Upper lobe of left lung (tissue), 6 donors: ENCODE data around the gene ZFPL1. TPM values are rescaled to one million over a fixed set of nuclear protein-coding genes. Genes with fewer than 3 reads are reported as not detected.
"Not testable (repeated sequence)": the region's sequence is repeated elsewhere in the genome, so short reads cannot be mapped to it uniquely, and the experiment has no call there.

Source experiments
- ATAC-seq, 2 donors: fragments of 200-7000 bp; cut with Tn5 transposase; one replicate each; pipeline ENCODE4 v1.9.1; 2022; ENCODE audit warnings: mild to moderate bottlenecking in 2 of 2, moderate library complexity in 2 of 2; ENCODE audit not compliant: low FRiP score in 2 of 2
- DNase-seq, 2 donors: peaks; one replicate each; pipeline ENCODE4 v3.0.0-alpha.2; 2019 to 2020
- H3K27ac ChIP-seq, 4 donors: fragments of 200-600 bp; sonication (generic); one replicate each; pipeline ENCODE4 v1.5.1; 2016 to 2019
- H3K27me3 ChIP-seq, 4 donors: fragments of 200-600 bp; sonication (generic); one replicate each; pipeline ENCODE4 v1.5.1; 2017 to 2019
- H3K36me3 ChIP-seq, 4 donors: fragments of 200-600 bp; sonication (generic); one replicate each; pipeline ENCODE4 v1.5.1; 2016 to 2019
- H3K4me1 ChIP-seq, 4 donors: fragments of 200-600 bp; sonication (generic); one replicate each; pipeline ENCODE4 v1.5.1; 2018 to 2019
- H3K4me3 ChIP-seq, 4 donors: fragments of 200-600 bp; sonication (generic); one replicate each; pipeline ENCODE4 v1.5.1; 2017 to 2019; ENCODE audit warnings: mild to moderate bottlenecking in 2 of 4, moderate library complexity in 1 of 4
- H3K9me3 ChIP-seq, 4 donors: fragments of 200-600 bp; sonication (generic); one replicate each; pipeline ENCODE4 v1.5.1; 2018 to 2019
- EP300 ChIP-seq, 4 donors: sonication (generic); formaldehyde crosslinking; IDR thresholded peaks; one replicate each; pipeline ENCODE4 v1.5.1; 2017; ENCODE audit warnings: antibody characterized with exemption in 4 of 4, control low read depth in 2 of 4
- POLR2A ChIP-seq, 4 donors: fragments of 450-650 bp; IDR thresholded peaks; one replicate each; pipeline ENCODE4 v1.5.1; 2016 to 2017; ENCODE audit warnings: antibody characterized with exemption in 4 of 4, mild to moderate bottlenecking in 2 of 4
- POLR2AphosphoS5 ChIP-seq, 2 donors: sonication (generic); formaldehyde crosslinking; IDR thresholded peaks; one replicate each; pipeline ENCODE4 v1.5.1; 2017; ENCODE audit warnings: antibody characterized with exemption in 2 of 2
- WGBS, 2 donors: methylation state at CpG; one replicate each; pipeline ENCODE4 v1.1.5; 2017 to 2018; 5-methylcytosine and 5-hydroxymethylcytosine counted together
- total RNA-seq, 6 donors: library from RNA; depleted of rRNA in 4 of 6; stranded (reverse); fragments of >200 nt in 4 of 6; gene quantifications; one replicate each; pipeline versions ENCODE4 v1.1.0 to v1.2.1, GENCODE V29; 2016 to 2021
- TF ChIP-seq, protein P1 (sequence below), 6 experiments: fragments of 450-650 bp in 4 of 6; fragments of 200-600 bp in 2 of 6; sonication (generic) in 2 of 6; IDR thresholded peaks; one replicate each; pipeline ENCODE4 v1.5.1; 2016 to 2019; ENCODE audit warnings: antibody characterized with exemption in 6 of 6
- donor health status: DM: no; HTN: no; CAD: no; lungs with moderate emphysema.
- donor health status: DM: no; HTN: yes; CAD: no; lungs with severe emphysema.

ZFPL1 gene
- total RNA-seq, 6 donors from 2014 or later, result 21.4 to 39.8 (median 34.6) TPM

DNA sequence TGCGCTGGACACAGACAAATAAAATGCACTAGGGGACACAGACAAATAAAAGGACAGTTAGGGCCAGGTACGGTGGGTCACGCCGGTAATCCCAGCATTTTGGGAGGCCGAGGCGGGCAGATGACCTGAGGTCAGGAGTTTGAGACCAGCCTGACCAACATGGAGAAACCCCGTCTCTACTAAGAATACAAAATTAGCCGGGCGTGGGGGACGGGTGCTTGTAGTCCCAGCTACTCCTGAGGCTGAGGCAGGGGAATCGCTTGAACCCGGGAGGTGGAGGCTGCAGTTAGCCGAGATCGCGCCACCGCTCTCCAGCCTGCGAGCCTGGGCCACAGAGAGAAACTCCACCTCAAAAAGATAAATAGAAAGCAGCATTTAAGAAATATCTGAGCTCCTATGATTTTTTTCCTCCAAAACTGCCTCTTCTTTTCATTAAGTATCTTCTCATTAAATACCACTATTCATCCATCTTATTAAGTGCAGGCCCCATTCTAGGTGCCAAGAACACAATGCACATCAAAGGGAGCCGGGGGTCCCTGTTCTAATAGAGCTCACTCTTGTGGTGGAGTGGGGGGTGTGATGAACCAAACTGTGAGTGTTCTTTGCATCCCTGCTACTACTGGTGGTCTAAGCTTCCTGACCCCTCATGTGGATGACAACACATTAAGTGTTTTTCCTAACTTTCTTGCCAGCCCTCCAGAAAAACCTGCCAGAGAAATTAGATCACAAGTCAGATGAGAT is 34.2 kb downstream of the ZFPL1 start:
- Histone ChIP-seq H3K27me3 (no peaks in the 10 kb centered on the region), H3K27ac (peak overlapping the region in 3 of 4 donors; percentile 8 to 89 (median 86)), H3K36me3 (peaks cover 9 to 42% (median 29%) of the 10 kb centered on the region in 4 donors), H3K4me3 (peak overlapping the region in 1 of 4 donors; percentile 71), H3K9me3 (no peaks in the 10 kb centered on the region), H3K4me1 (peaks cover 38 to 69% (median 39%) of the 10 kb centered on the region in 4 donors)
- DNase-seq (no peak), ATAC-seq (no peak)
- WGBS, 2 donors, result 84 to 87% methylated on average over 18 of the region's 18 CpGs
- TF ChIP-seq POLR2AphosphoS5 (IDR thresholded peaks at IDR 0.05), result no peak
- TF ChIP-seq, protein P1, sequence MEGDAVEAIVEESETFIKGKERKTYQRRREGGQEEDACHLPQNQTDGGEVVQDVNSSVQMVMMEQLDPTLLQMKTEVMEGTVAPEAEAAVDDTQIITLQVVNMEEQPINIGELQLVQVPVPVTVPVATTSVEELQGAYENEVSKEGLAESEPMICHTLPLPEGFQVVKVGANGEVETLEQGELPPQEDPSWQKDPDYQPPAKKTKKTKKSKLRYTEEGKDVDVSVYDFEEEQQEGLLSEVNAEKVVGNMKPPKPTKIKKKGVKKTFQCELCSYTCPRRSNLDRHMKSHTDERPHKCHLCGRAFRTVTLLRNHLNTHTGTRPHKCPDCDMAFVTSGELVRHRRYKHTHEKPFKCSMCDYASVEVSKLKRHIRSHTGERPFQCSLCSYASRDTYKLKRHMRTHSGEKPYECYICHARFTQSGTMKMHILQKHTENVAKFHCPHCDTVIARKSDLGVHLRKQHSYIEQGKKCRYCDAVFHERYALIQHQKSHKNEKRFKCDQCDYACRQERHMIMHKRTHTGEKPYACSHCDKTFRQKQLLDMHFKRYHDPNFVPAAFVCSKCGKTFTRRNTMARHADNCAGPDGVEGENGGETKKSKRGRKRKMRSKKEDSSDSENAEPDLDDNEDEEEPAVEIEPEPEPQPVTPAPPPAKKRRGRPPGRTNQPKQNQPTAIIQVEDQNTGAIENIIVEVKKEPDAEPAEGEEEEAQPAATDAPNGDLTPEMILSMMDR (IDR thresholded peaks at IDR 0.05), result peak in 2 of 6 experiments; percentile 1 to 2

DNA sequence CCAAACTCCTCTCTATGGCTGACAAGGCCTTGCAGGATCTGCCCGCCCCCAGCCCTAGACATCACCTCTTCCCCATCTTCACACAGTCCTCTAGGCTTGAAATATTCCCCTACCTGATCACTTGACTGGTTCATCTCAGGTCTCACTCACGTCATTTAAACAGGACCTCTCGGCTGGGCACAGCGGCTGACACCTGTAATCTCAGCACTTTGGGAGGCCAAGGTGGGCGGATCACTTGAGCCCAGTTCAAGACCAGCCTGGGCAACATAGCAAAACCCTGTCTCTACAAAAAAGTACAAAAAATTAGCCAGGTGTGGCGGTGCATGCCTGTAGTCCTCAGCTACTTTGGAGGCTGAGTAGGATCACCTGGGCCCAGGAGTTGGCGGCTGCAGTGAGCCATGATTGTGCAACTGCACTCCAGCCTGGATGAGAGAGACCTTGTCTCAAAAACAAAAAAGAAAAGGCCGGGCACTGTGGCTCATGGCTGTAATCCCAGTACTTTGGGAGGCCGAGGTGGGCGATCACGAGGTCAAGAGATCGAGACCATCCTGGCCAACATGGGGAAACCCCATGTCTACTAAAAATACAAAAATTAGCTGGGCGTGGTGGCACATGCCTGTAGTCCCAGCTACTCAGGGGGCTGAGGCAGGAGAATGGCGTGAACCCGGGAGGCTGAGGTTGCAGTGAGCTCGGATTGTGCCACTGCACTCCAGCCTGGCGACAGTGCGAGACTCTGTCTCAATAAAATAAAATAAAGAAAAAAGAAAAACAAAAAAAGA is 35.1 kb downstream of the ZFPL1 start:
- not testable (repeated sequence) for DNase-seq, H3K9me3 ChIP-seq, ATAC-seq, H3K27me3 ChIP-seq, H3K4me3 ChIP-seq
- peaks cover 9 to 43% (median 29%) of the 10 kb centered on the region in 4 donors for H3K36me3 ChIP-seq
- peaks cover 34 to 65% (median 36%) of the 10 kb centered on the region in 4 donors for H3K4me1 ChIP-seq
- peak overlapping the region in 2 of 4 donors; percentile 6 to 86 for H3K27ac ChIP-seq
- 86 to 91% methylated on average over 18 of the region's 18 CpGs for WGBS, 2 donors

DNA sequence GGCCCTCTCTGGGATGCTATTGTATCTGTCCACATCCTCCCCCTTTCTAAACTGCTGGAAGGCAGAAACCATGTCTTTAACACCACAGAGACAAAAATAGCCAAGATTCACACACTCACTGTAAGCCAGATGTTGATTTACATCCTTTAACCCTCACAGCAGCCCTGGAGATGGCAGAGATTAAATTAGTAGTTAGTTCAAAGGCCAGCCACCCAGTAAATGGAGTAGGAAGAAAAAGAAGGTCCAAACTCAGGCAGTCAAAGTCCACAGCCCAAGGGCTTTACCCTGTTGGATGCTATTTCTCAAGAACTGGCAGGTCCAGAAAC is 35.6 kb downstream of the ZFPL1 start:
- ATAC-seq (no peak), DNase-seq (no peak)
- Histone ChIP-seq H3K9me3 (no peaks in the 10 kb centered on the region), H3K27ac (peak overlapping the region in 1 of 4 donors; percentile 86), H3K27me3 (no peaks in the 10 kb centered on the region), H3K4me1 (peaks cover 34 to 65% (median 36%) of the 10 kb centered on the region in 4 donors), H3K36me3 (peaks cover 9 to 48% (median 32%) of the 10 kb centered on the region in 4 donors), H3K4me3 (no peak overlapping the region)
- TF ChIP-seq EP300 (IDR thresholded peaks at IDR 0.05), result no peak
- TF ChIP-seq POLR2AphosphoS5 (IDR thresholded peaks at IDR 0.05), result no peak
- no peak for TF ChIP-seq POLR2A (IDR thresholded peaks at IDR 0.05)
- TF ChIP-seq, protein P1 (IDR thresholded peaks at IDR 0.05), result no peak

DNA sequence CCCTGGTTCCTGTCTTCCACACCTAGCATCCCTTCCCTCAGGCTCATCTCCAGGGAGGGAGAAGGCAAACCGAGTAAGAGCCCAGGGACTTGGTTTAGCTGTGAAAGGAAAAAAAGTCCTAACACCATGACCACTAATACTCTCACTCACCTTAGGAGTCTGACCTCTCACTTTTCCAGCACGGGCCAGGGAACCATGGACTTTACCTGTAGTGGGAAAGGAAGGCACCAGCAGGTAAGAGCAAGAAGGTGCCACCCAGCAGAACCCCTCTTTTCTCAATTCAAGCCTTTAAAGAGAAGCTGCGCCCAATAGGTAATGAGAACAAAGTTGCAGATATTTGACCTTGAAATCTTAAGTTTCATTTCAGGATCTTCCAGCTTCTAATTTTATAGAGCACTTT is 36.8 kb downstream of the ZFPL1 start:
- H3K27me3 ChIP-seq, result no peaks in the 10 kb centered on the region
- peaks cover 12 to 55% (median 42%) of the 10 kb centered on the region in 4 donors for H3K36me3 ChIP-seq
- ATAC-seq (no peak), DNase-seq (no peak)
- 87 to 90% methylated on average over 3 of the region's 3 CpGs for WGBS, 2 donors
- peak overlapping the region; percentile 93 to 96 (median 96) for H3K27ac ChIP-seq
- H3K9me3 ChIP-seq, result no peaks in the 10 kb centered on the region
- peaks cover 29 to 57% (median 33%) of the 10 kb centered on the region in 4 donors for H3K4me1 ChIP-seq
- peak overlapping the region in 3 of 4 donors; percentile 80 to 85 (median 81) for H3K4me3 ChIP-seq
- no peak for TF ChIP-seq POLR2A (IDR thresholded peaks at IDR 0.05)
- no peak for TF ChIP-seq POLR2AphosphoS5 (IDR thresholded peaks at IDR 0.05)
- TF ChIP-seq, protein P1 (IDR thresholded peaks at IDR 0.05), result no peak

DNA sequence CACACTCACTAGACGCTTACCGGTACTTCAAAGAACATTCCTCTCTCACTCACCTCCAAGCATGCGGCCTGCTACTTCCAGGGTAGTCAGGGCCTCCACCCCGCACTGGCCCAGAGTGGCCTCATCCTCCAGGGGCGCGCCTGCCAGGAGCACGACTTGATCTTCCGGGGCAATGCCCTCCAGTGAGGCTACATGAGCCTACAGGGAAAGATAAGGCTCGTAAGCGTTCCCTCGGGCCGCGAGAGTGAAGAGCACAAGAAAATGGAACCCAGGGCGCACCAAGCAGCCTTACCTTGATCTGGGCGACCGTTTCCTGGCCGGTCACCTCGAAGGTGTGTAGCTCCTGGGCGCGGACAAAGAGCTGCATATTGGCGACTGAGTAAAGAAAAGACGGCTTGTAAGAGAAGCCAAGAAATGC is 37.4 kb downstream of the ZFPL1 start:
- WGBS, 2 donors, result 0 to 1% methylated on average over 19 to 21 of the region's 22 CpGs
- H3K27ac ChIP-seq, result peak overlapping the region; percentile 93 to 96 (median 96)
- no peaks in the 10 kb centered on the region for H3K9me3 ChIP-seq
- TF ChIP-seq, protein P1 (IDR thresholded peaks at IDR 0.05), result no peak
- no peak for DNase-seq
- H3K4me3 ChIP-seq, result peak overlapping the region; percentile 80 to 96 (median 83)
- ATAC-seq, result no peak
- no peaks in the 10 kb centered on the region for H3K27me3 ChIP-seq
- H3K4me1 ChIP-seq, result peaks cover 23 to 51% (median 27%) of the 10 kb centered on the region in 4 donors
- H3K36me3 ChIP-seq, result peaks cover 17 to 59% (median 48%) of the 10 kb centered on the region in 4 donors
